ENCODE data around the gene KRT6A. TPM values are rescaled to one million over a fixed set of nuclear protein-coding genes. Genes with fewer than 3 reads are reported as not detected.
"Not testable (repeated sequence)": the region's sequence is repeated elsewhere in the genome, so short reads cannot be mapped to it uniquely, and the experiment has no call there.

The KRT6A gene
- total and polyA plus RNA-seq, 12 donors: 0.24 to 2.7 (median 0.66) TPM; not detected in 8

- intact Hi-C loops (cut with DNase I): loop anchor here in 1 of 2 donors (10.0 kb wide), 1 partner anchor 347 kb away; no protein-coding TSS in a partner anchor
- no peak overlapping the region for H3K4me3 ChIP-seq
- no peaks in the 10 kb centered on the region for H3K36me3 ChIP-seq (replicated peaks in 1 of 2)
- TF ChIP-seq POLR2A (IDR thresholded peaks at IDR 0.05) (no peak), CTCF (IDR thresholded peaks at IDR 0.05) (no peak)
- H3K4me1 ChIP-seq (replicated peaks in 1 of 2): no peaks in the 10 kb centered on the region
- H3K9me3 ChIP-seq (replicated peaks in 1 of 3): no peaks in the 10 kb centered on the region
- H3K27ac ChIP-seq: no peak overlapping the region
- H3K27me3 ChIP-seq: peaks cover 2% of the 10 kb centered on the region
- DNase-seq: no peak
- 75 to 90% (median 83%) methylated on average over 4 to 7 of the region's 7 CpGs for WGBS, 4 donors
Observed at GRCh38 chr12:52501490-52501889, 8.4 kb upstream of the KRT6A start.

- not testable (repeated sequence) for H3K36me3 ChIP-seq (replicated peaks in 1 of 2); H3K4me1 ChIP-seq (replicated peaks in 1 of 2); H3K27me3 ChIP-seq; DNase-seq; H3K4me3 ChIP-seq; H3K9me3 ChIP-seq (replicated peaks in 1 of 3); H3K27ac ChIP-seq
- WGBS, 4 donors: 65 to 83% (median 75%) methylated on average over 6 of the region's 6 CpGs
- intact Hi-C loops (cut with DNase I): loop anchor here in 1 of 2 donors (10.0 kb wide), 1 partner anchor 346 kb away; no protein-coding TSS in a partner anchor
Observed at GRCh38 chr12:52500574-52500973, 7.5 kb upstream of the KRT6A start.

GRCh38 chr12:52499806-52500560 lies 6.9 kb upstream of the KRT6A start:
- intact Hi-C loops (cut with DNase I): loop anchor here in 1 of 2 donors (10.0 kb wide), 1 partner anchor 345 kb away; no protein-coding TSS in a partner anchor
- WGBS, 4 donors: 56 to 73% (median 68%) methylated on average over 5 of the region's 5 CpGs
- no peak for DNase-seq

GRCh38 chr12:52498946-52499345 lies 5.9 kb upstream of the KRT6A start:
- TF ChIP-seq POLR2A (IDR thresholded peaks at IDR 0.05) (no peak), CTCF (IDR thresholded peaks at IDR 0.05) (no peak)
- no peaks in the 10 kb centered on the region for H3K9me3 ChIP-seq (replicated peaks in 1 of 3)
- H3K4me1 ChIP-seq (replicated peaks in 1 of 2): no peaks in the 10 kb centered on the region
- no peaks in the 10 kb centered on the region for H3K36me3 ChIP-seq (replicated peaks in 1 of 2)
- intact Hi-C loops (cut with DNase I): no loop called here
- H3K27me3 ChIP-seq: no peaks in the 10 kb centered on the region
- no peak overlapping the region for H3K4me3 ChIP-seq
- no peak overlapping the region for H3K27ac ChIP-seq
- 32 to 79% (median 66%) methylated on average over 1 of the region's 1 CpG for WGBS, 4 donors
- DNase-seq: no peak

More at GRCh38 chr12:52499806-52500560, 6.9 kb upstream of the KRT6A start:
- Histone ChIP-seq H3K4me1 (replicated peaks in 1 of 2) (no peaks in the 10 kb centered on the region), H3K27me3 (no peaks in the 10 kb centered on the region), H3K4me3 (no peak overlapping the region), H3K27ac (no peak overlapping the region), H3K9me3 (replicated peaks in 1 of 3) (no peaks in the 10 kb centered on the region), H3K36me3 (replicated peaks in 1 of 2) (no peaks in the 10 kb centered on the region)
- TF ChIP-seq POLR2A (IDR thresholded peaks at IDR 0.05): no peak
- no peak for TF ChIP-seq CTCF (IDR thresholded peaks at IDR 0.05)

GRCh38 chr12:52497975-52498374 lies 4.9 kb upstream of the KRT6A start:
- H3K4me1 ChIP-seq (replicated peaks in 1 of 2): no peaks in the 10 kb centered on the region
- WGBS, 4 donors: 78 to 86% (median 80%) methylated on average over 7 of the region's 7 CpGs
- no peak overlapping the region for H3K4me3 ChIP-seq
- H3K27ac ChIP-seq: no peak overlapping the region
- no peaks in the 10 kb centered on the region for H3K36me3 ChIP-seq (replicated peaks in 1 of 2)
- no peaks in the 10 kb centered on the region for H3K27me3 ChIP-seq
- no peak for TF ChIP-seq POLR2A (IDR thresholded peaks at IDR 0.05)
- TF ChIP-seq CTCF (IDR thresholded peaks at IDR 0.05): no peak
- H3K9me3 ChIP-seq (replicated peaks in 1 of 3): no peaks in the 10 kb centered on the region
- DNase-seq: no peak
- intact Hi-C loops (cut with DNase I): no loop called here

Data from adrenal gland (tissue), 12 donors.